Measurements from ENCODE around the gene MPC1. TPM values are rescaled to one million over a fixed set of nuclear protein-coding genes. Genes with fewer than 3 reads are reported as not detected.

The MPC1 gene
- total and polyA plus RNA-seq, 2 donors (not counting 3 experiments of a cell fraction or from before 2014, with no cell fraction given), result 15.5 to 17.5 TPM

DNA sequence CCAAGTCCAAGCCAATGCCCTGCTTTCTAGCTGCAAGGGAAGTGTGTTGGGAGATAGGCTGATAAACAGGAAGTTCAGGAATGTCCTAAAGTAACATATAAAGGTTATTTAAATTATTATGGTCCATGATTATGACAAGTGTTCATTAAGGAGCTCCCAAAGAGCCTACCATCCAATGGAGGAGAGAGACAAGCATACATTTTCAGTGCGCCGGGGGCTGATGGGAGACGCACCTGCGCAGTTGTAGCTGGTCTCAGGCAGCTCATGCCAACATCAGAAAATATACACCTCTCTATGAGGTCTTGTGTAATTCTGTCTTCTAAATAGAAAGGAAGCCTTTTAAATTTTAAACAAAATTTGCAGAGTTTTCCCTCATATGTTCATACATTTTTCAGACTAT lies 27.8 kb downstream of the MPC1 start:
- H3K9me1 ChIP-seq (replicated peaks; ENCODE audit: control insufficient read depth, extremely low read depth, insufficient read depth, low read length), result no peaks in the 10 kb centered on the region
- FAIRE-seq, result no peak
- no peaks in the 10 kb centered on the region for H3K36me3 ChIP-seq (ENCODE audit: control insufficient read depth in 2 of 2, extremely low read depth in 1 of 2, insufficient read depth in 2 of 2, low read length in 2 of 2)
- BruUV-seq (replicated peaks), result no TSS peak
- no peak overlapping the region for H3K4me3 ChIP-seq (replicated peaks in 1 of 3; ENCODE audit: insufficient read depth in 1 of 3, low read depth in 1 of 3, low read length in 3 of 3)
- no peaks in the 10 kb centered on the region for H3K79me2 ChIP-seq (ENCODE audit: control insufficient read depth, insufficient read depth, low read length)
- H3K4me1 ChIP-seq (ENCODE audit: control insufficient read depth, extremely low read depth, insufficient read depth, low read length), result no peaks in the 10 kb centered on the region
- ChIA-PET POLR2A (no interaction called here), CTCF (interaction anchor here (1.1 kb wide), 1 partner anchor 9 kb away, joined by 4 read pairs; no protein-coding TSS in a partner anchor)
- no peak overlapping the region for H3K9ac ChIP-seq (replicated peaks; ENCODE audit: extremely low read depth, insufficient read depth, low read length)
- H3K27me3 ChIP-seq (ENCODE audit: control insufficient read depth in 2 of 2, insufficient read depth in 2 of 2, low read length in 2 of 2), result peaks cover 21 to 41% of the 10 kb centered on the region in 2 experiments
- TF ChIP-seq, protein P1, sequence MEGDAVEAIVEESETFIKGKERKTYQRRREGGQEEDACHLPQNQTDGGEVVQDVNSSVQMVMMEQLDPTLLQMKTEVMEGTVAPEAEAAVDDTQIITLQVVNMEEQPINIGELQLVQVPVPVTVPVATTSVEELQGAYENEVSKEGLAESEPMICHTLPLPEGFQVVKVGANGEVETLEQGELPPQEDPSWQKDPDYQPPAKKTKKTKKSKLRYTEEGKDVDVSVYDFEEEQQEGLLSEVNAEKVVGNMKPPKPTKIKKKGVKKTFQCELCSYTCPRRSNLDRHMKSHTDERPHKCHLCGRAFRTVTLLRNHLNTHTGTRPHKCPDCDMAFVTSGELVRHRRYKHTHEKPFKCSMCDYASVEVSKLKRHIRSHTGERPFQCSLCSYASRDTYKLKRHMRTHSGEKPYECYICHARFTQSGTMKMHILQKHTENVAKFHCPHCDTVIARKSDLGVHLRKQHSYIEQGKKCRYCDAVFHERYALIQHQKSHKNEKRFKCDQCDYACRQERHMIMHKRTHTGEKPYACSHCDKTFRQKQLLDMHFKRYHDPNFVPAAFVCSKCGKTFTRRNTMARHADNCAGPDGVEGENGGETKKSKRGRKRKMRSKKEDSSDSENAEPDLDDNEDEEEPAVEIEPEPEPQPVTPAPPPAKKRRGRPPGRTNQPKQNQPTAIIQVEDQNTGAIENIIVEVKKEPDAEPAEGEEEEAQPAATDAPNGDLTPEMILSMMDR (IDR thresholded peaks at IDR 0.05; ENCODE audit: extremely low read depth in 1 of 2, insufficient read depth in 1 of 2, low read depth in 1 of 2, low read length in 2 of 2), result no peak
- TF ChIP-seq EZH2 (IDR thresholded peaks at IDR 0.05; ENCODE audit: borderline replicate concordance, low read depth, low read length, severe bottlenecking), result no peak
- no peaks in the 10 kb centered on the region for H3K9me3 ChIP-seq (replicated peaks; ENCODE audit: control insufficient read depth, insufficient read depth, low read length)
- intact Hi-C loops (cut with micrococcal nuclease) (no loop called here), dilution Hi-C loops (cut with MboI; ENCODE audit: extremely low pct_ligation_motif_present, low sequenced_read_pairs) (no loop called here)
- no peak overlapping the region for H3K4me2 ChIP-seq (ENCODE audit: insufficient read depth, low read length)
- no peak overlapping the region for H3K27ac ChIP-seq (ENCODE audit: insufficient read depth, low read depth, low read length)
- DNase-seq (ENCODE audit: low read depth, low spot score), result no peak
- H4K20me1 ChIP-seq (replicated peaks; ENCODE audit: control insufficient read depth, extremely low read depth, insufficient read depth, low read length), result no peaks in the 10 kb centered on the region
- H2AFZ ChIP-seq (ENCODE audit: low read depth, low read length), result no peak overlapping the region

DNA sequence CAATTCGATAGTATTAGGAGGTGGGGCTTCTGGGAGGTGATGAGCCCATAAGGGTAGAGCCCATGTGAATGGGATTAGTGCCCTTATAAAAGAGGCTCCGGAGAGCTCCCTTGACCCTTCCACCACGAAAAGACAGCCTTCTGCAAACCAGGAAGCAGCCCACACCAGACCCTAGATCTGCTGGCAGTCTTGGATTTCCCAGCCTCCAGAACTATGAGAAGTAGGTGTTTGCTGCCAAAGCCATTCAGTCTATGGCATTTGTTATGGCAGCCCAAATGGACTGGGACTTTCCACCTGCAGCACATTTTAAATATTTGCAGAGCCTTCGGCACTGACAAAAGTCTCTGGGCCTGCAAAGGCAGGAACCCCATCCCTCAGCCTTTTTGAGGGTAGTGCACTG lies 28.6 kb downstream of the MPC1 start:
- Histone ChIP-seq H3K9me1 (replicated peaks; ENCODE audit: control insufficient read depth, extremely low read depth, insufficient read depth, low read length) (no peaks in the 10 kb centered on the region), H3K4me1 (ENCODE audit: control insufficient read depth, extremely low read depth, insufficient read depth, low read length) (no peaks in the 10 kb centered on the region), H3K4me3 (replicated peaks in 1 of 3; ENCODE audit: insufficient read depth in 1 of 3, low read depth in 1 of 3, low read length in 3 of 3) (no peak overlapping the region), H2AFZ (ENCODE audit: low read depth, low read length) (no peak overlapping the region), H3K36me3 (ENCODE audit: control insufficient read depth in 2 of 2, extremely low read depth in 1 of 2, insufficient read depth in 2 of 2, low read length in 2 of 2) (no peaks in the 10 kb centered on the region), H4K20me1 (replicated peaks; ENCODE audit: control insufficient read depth, extremely low read depth, insufficient read depth, low read length) (no peaks in the 10 kb centered on the region), H3K9me3 (replicated peaks; ENCODE audit: control insufficient read depth, insufficient read depth, low read length) (no peaks in the 10 kb centered on the region), H3K27me3 (ENCODE audit: control insufficient read depth in 2 of 2, insufficient read depth in 2 of 2, low read length in 2 of 2) (peaks cover 21 to 41% of the 10 kb centered on the region in 2 experiments), H3K9ac (replicated peaks; ENCODE audit: extremely low read depth, insufficient read depth, low read length) (no peak overlapping the region), H3K4me2 (ENCODE audit: insufficient read depth, low read length) (no peak overlapping the region), H3K79me2 (ENCODE audit: control insufficient read depth, insufficient read depth, low read length) (no peaks in the 10 kb centered on the region), H3K27ac (ENCODE audit: insufficient read depth, low read depth, low read length) (no peak overlapping the region)
- FAIRE-seq (no peak), DNase-seq (ENCODE audit: low read depth, low spot score) (no peak)
- ChIA-PET CTCF (no interaction called here), POLR2A (no interaction called here)
- BruUV-seq (replicated peaks), result no TSS peak
- intact Hi-C loops (cut with micrococcal nuclease), result no loop called here
- no peak for TF ChIP-seq POLR2AphosphoS5 (IDR thresholded peaks at IDR 0.05; ENCODE audit: insufficient read depth, low read depth, low read length)
- TF ChIP-seq JUN (IDR thresholded peaks at IDR 0.05; ENCODE audit: borderline replicate concordance, insufficient read depth, insufficient read length, low read depth), result no peak
- dilution Hi-C loops (cut with MboI; ENCODE audit: extremely low pct_ligation_motif_present, low sequenced_read_pairs), result no loop called here
